Glomerular visceral epithelial cell (primary cell): Measurements from ENCODE around the gene SRR.
"Not testable (repeated sequence)": the region's sequence is repeated elsewhere in the genome, so short reads cannot be mapped to it uniquely, and the experiment has no call there.

Experiments
- DNase-seq: peaks from one replicate; pipeline ENCODE4 v3.0.0-alpha.2; 2016; ENCODE audit errors: extremely low spot score

SRR gene

GRCh38 chr17:2303204-2304188 is at the start of gene SRR, which contains the start of gene SMG6:
Gene SRR, plus strand, starts transcription at chr17:2303950. Its CDS starts 11,611 bp downstream, at chr17:2315561.
Gene SMG6, minus strand, starts transcription at chr17:2303785. Its CDS starts 65 bp downstream, at chr17:2303720.
- peak; percentile 93 for DNase-seq

- DNase-seq: not testable (repeated sequence)
These were observed 44.9 kb upstream of the SRR start for GRCh38 chr17:2258830-2259229.

GRCh38 chr17:2259769-2260536 is 43.8 kb upstream of the SRR start:
- peak; percentile 18 for DNase-seq

- DNase-seq: peak; percentile 13
These were observed 41.6 kb upstream of the SRR start for GRCh38 chr17:2262135-2262587.

- no peak for DNase-seq
These were observed 40.3 kb upstream of the SRR start for GRCh38 chr17:2263183-2264066.

- DNase-seq: no peak
These were observed 39.5 kb upstream of the SRR start for GRCh38 chr17:2264067-2264860.

- not testable (repeated sequence) for DNase-seq
These were observed 38.6 kb upstream of the SRR start for GRCh38 chr17:2265166-2265565.

- no peak for DNase-seq
These were observed 37.5 kb upstream of the SRR start for GRCh38 chr17:2266045-2266864.

GRCh38 chr17:2266865-2267228 is 36.9 kb upstream of the SRR start:
- no peak for DNase-seq

GRCh38 chr17:2267354-2267753 is 36.4 kb upstream of the SRR start:
- no peak for DNase-seq

- DNase-seq: no peak
These were observed 31.6 kb upstream of the SRR start for GRCh38 chr17:2271985-2272702.

- no peak for DNase-seq
These were observed 29.3 kb upstream of the SRR start for GRCh38 chr17:2274414-2274813.

GRCh38 chr17:2275722-2276121 is 28.0 kb upstream of the SRR start:
- DNase-seq: no peak

GRCh38 chr17:2277429-2278170 is 26.1 kb upstream of the SRR start:
- DNase-seq: no peak

GRCh38 chr17:2279707-2280106 is 24.0 kb upstream of the SRR start:
- DNase-seq: no peak

GRCh38 chr17:2282297-2282873 is 21.4 kb upstream of the SRR start:
- DNase-seq: peak; percentile 65

- no peak for DNase-seq
These were observed 20.4 kb upstream of the SRR start for GRCh38 chr17:2283302-2283701.

- no peak for DNase-seq
These were observed 13.8 kb upstream of the SRR start for GRCh38 chr17:2289878-2290478.
